Fibroblast of pulmonary artery (primary cell): Measurements from ENCODE around the gene PLA2G3.

Experiments
- DNase-seq: peaks from one replicate; pipeline ENCODE4 v3.0.0-alpha.2; 2010; ENCODE audit warnings: low read depth
- H3K4me3 ChIP-seq: replicated peaks from 2 replicates; pipeline ENCODE4 v1.5.1; 2011; ENCODE audit warnings: low read depth, mild to moderate bottlenecking, control low read depth, low read length, moderate library complexity
- TF ChIP-seq, protein P1 (sequence below): IDR thresholded peaks from 2 replicates; pipeline ENCODE4 v1.5.1; 2011; ENCODE audit warnings: mild to moderate bottlenecking, control low read depth, low read length, inconsistent platforms; ENCODE audit errors: missing control alignments

The PLA2G3 gene

DNA sequence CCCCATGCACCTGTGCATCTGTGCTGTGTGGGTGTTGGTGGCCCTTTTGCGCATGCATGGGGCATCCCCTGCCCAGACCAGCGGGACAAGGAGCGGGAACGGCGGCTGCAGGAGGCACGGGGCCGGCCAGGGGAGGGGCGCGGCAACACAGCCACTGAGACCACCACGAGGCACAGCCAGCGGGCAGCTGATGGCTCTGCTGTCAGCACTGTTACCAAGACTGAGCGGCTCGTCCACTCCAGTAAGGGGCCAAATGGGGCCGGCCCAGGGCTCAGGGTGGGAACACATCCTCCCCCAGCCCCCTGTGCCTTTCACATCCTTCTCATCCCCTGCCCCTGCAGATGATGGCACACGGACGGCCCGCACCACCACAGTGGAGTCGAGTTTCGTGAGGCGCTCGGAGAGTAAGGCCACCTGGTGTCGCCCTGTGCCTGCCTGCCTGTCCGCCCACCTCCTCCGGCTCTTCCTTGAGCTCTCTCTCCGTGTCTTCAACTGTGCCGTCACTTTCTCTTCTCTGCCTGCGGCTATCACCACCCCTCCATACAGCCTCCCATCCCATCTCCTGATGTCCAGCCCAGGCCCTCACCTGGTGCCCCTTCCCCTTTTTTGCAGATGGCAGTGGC is 43.5 kb downstream of the PLA2G3 start:
- no peak overlapping the region for H3K4me3 ChIP-seq
- TF ChIP-seq, protein P1, sequence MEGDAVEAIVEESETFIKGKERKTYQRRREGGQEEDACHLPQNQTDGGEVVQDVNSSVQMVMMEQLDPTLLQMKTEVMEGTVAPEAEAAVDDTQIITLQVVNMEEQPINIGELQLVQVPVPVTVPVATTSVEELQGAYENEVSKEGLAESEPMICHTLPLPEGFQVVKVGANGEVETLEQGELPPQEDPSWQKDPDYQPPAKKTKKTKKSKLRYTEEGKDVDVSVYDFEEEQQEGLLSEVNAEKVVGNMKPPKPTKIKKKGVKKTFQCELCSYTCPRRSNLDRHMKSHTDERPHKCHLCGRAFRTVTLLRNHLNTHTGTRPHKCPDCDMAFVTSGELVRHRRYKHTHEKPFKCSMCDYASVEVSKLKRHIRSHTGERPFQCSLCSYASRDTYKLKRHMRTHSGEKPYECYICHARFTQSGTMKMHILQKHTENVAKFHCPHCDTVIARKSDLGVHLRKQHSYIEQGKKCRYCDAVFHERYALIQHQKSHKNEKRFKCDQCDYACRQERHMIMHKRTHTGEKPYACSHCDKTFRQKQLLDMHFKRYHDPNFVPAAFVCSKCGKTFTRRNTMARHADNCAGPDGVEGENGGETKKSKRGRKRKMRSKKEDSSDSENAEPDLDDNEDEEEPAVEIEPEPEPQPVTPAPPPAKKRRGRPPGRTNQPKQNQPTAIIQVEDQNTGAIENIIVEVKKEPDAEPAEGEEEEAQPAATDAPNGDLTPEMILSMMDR = no peak
- no peak for DNase-seq

DNA sequence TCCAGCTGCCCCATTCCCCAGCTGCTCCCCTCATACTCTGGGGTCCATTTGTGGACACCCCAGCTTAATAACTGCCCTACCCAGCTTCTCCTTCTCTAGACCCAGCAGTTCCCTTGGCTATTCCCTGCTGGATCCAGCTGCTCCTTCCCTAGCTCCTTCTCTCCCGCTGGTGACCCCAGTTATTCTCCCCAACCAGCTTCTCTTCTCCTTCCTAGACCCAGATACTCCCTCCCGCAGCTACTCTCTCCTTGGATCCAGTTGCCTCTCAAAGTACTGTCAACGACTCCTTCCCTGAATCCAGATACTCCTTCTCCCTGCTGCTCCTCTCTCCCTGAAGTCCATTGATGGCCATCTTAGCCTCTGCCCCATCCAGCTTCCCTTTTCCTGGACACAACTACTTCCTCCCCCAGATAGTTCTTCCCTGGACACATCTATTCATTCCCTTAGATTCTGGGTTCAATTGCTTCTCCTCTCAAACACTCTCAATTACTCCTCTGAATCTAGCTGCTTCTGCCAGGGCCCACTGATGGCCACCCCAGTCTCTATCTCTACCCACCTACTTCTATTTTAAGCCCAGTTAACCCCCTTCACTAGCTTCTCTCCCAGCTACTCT is 44.6 kb downstream of the PLA2G3 start:
- no peak for DNase-seq
- no peak overlapping the region for H3K4me3 ChIP-seq
- TF ChIP-seq, protein P1 = no peak

- no peak overlapping the region for H3K4me3 ChIP-seq
- no peak for DNase-seq
- TF ChIP-seq, protein P1 = no peak
These were observed 45.6 kb downstream of the PLA2G3 start for GRCh38 chr22:31094741-31095140.

DNA sequence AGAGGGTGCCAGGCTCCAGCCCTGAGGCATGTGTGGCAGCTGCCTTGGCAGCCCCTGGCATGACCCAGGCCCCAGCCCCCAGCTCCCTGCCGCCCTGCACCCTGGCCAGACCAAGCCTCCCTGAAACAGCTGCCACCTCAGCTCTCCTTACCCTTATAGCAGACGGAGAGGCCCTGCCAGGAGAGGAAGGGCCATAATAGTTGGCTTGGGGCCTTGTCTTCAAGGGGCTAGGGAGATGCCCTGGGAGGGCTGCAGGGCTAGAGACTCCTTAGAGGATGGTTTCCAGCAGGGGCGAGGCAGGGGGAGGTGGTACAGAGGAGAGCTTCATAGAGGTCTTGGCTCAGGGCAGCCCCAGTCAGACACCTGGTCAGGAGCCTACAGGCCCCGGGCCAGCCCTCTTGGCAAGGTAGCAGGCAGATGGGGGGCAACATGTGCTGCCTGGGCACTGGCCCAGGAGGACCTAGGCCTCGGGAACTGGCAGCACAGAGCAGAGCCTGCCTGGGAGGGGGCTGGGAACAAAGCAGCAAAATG is 46.2 kb downstream of the PLA2G3 start:
- DNase-seq = no peak
- H3K4me3 ChIP-seq = no peak overlapping the region
- TF ChIP-seq, protein P1 = no peak

DNA sequence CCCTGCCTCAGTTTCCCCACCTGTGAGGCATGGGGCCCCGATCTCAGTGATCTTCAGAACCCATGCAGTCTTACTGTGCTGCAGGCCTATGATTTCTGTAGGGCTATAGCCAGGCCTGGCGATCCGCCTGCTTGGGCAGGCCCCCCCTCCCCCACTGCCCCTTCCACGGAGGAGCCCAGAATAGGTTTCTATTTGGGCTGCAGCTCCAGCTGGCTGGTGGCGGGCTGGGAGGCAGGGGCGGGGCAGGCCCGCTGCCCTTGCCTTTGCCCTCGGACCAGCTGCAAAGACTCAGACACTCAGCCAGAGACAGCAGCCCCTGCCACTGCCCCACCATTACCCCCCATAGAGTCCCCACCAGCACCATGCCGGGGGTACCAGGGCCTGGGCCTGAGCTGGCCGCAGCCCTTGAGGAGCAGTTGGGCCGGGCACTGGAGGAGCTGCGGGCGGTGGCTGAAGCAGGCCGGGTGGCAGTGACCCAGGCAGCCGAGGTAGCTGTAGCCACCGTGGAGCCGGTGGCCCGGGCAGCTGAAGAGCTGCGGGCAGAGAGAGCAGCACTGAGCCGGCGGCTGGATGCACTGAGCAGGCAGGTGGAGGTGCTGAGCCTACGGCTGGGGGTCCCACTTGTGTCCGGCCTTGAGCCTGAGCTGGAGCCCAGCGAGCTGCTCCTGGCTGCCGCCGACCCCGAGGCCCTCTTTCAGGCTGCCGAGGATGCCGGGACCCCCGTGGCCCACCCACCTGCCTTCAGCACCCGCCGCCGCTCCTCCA is 47.0 kb downstream of the PLA2G3 start:
- TF ChIP-seq, protein P1 = no peak
- no peak overlapping the region for H3K4me3 ChIP-seq
- no peak for DNase-seq

DNA sequence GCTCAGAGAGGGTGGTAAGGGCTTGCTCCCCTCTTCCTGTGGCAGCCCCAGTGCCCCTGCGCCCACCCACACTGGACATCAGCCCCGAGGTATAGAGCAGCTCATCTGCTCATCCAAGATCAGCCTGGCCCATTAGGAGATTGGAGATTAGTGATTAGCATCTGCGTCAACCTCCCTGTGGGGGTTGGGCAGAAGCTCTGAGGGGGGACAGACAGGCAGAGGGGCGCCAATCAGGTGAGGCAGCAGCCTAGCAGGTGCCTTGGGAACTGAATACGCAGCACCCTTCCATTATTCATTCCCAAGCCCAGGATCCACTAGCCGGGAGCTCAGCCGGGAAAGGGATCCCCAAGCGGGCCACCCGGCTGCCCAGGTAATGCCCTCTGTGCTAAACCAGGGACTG is 48.1 kb downstream of the PLA2G3 start:
- TF ChIP-seq, protein P1 = no peak

More for the DNA sequence above, 48.1 kb downstream of the PLA2G3 start:
- H3K4me3 ChIP-seq = no peak overlapping the region
- DNase-seq = no peak
